OCI-LY7 (cell line): ENCODE data around the gene KREMEN1. TPM values are rescaled to one million over a fixed set of nuclear protein-coding genes. Genes with fewer than 3 reads are reported as not detected.
"Not testable (repeated sequence)": the region's sequence is repeated elsewhere in the genome, so short reads cannot be mapped to it uniquely, and the experiment has no call there.

Source experiments
- BruUV-seq: library from RNA; stranded (reverse); fragments of 400-500 nt; replicated peaks from 2 replicates; lab custom pipeline; 2021; lab: Mats Ljungman, UMichigan
- CTCF ChIA-PET: fragments of 300-600 bp; sonication (Branson Sonifier 250); formaldehyde crosslinking; loops from one replicate; lab custom pipeline; 2022; ENCODE audit warnings: antibody characterized with exemption; ENCODE audit not compliant: unreplicated experiment; lab: Charles Lee
- POLR2A ChIA-PET: fragments of 300-600 bp; sonication (Branson Sonifier 250); formaldehyde crosslinking; loops from one replicate; lab custom pipeline; 2022; ENCODE audit warnings: antibody characterized with exemption; lab: Charles Lee
- DNase-seq: peaks from one replicate; pipeline ENCODE4 v3.0.0-alpha.2; 2015; ENCODE audit warnings: low spot score
- H2AFZ ChIP-seq: fragments of 200-600 bp; sonication (generic), shearing (Covaris generic); 2 replicates; pipeline ENCODE4 v1.6.1; 2014; ENCODE audit warnings: mild to moderate bottlenecking, antibody characterized with exemption, low read length, moderate library complexity
- H3K27ac ChIP-seq: fragments of 200-600 bp; sonication (generic); 2 replicates; pipeline ENCODE4 v1.5.1; 2014; ENCODE audit warnings: mixed run types, low read depth, mild to moderate bottlenecking, moderate library complexity, low read length, inconsistent platforms; ENCODE audit not compliant: poor library complexity, severe bottlenecking
- H3K36me3 ChIP-seq: fragments of 200-600 bp; sonication (generic); 2 replicates; pipeline ENCODE4 v1.6.1; 2014; ENCODE audit warnings: mild to moderate bottlenecking, antibody characterized with exemption, low read length, moderate library complexity, mixed read lengths; ENCODE audit not compliant: insufficient read depth
- H3K4me1 ChIP-seq: fragments of 200-600 bp; sonication (generic); 2 replicates; pipeline ENCODE4 v1.5.1; 2014; ENCODE audit warnings: mild to moderate bottlenecking, low read length; ENCODE audit not compliant: insufficient read depth, poor library complexity, severe bottlenecking
- H3K4me2 ChIP-seq: fragments of 200-600 bp; sonication (generic); 2 replicates; pipeline ENCODE4 v1.6.1; 2014; ENCODE audit warnings: mild to moderate bottlenecking, low read length
- H3K4me3 ChIP-seq: fragments of 200-600 bp; sonication (generic); 2 replicates; pipeline ENCODE4 v1.5.1; 2014; ENCODE audit warnings: mild to moderate bottlenecking, low read depth, low read length; ENCODE audit not compliant: poor library complexity, severe bottlenecking
- H3K79me2 ChIP-seq: fragments of 200-600 bp; sonication (generic); 2 replicates; pipeline ENCODE4 v1.6.1; 2016; ENCODE audit warnings: low read depth, mild to moderate bottlenecking, low read length, moderate library complexity, mixed read lengths; ENCODE audit not compliant: insufficient read depth
- H3K9me2 ChIP-seq: fragments of 200-600 bp; sonication (generic); 2 replicates; pipeline ENCODE4 v1.6.1; 2016; ENCODE audit warnings: mild to moderate bottlenecking, low read length, mixed read lengths; ENCODE audit not compliant: insufficient read depth
- H3K9me3 ChIP-seq: fragments of 200-600 bp; sonication (generic); 2 replicates; pipeline ENCODE4 v1.6.1; 2014; ENCODE audit warnings: mild to moderate bottlenecking, mixed run types, low read length, mixed read lengths
- H4K20me1 ChIP-seq: fragments of 200-600 bp; sonication (generic); 2 replicates; pipeline ENCODE4 v1.6.1; 2014; ENCODE audit warnings: mild to moderate bottlenecking, antibody characterized with exemption, low read length, moderate library complexity, mixed read lengths; ENCODE audit not compliant: insufficient read depth
- EZH2phosphoT487 ChIP-seq: fragments of 200-600 bp; sonication (generic); IDR thresholded peaks from 2 replicates; pipeline ENCODE4 v1.6.1; 2018; ENCODE audit warnings: low read depth, borderline replicate concordance, mild to moderate bottlenecking, mixed run types, antibody characterized with exemption, low read length, moderate library complexity, mixed read lengths
- intact Hi-C: fragments of 100-400 bp; cut with micrococcal nuclease; formaldehyde crosslinking; loops from one replicate; pipeline ENCODE4 v1.10.0; 2022; ENCODE audit not compliant: unreplicated experiment
- total RNA-seq, 2 experiments: library from RNA; depleted of rRNA in 1 of 2; stranded (reverse); fragments of >200 nt in 1 of 2; shearing (Covaris generic) in 1 of 2; gene quantifications; 2 replicates each; pipeline ENCODE4 v1.2.3, GENCODE V29; 2014 to 2022
- TF ChIP-seq, protein P1 (sequence below): fragments of 200-600 bp; sonication (generic); conservative IDR thresholded peaks from 2 replicates; pipeline ENCODE4 v1.5.1; 2014; ENCODE audit warnings: mild to moderate bottlenecking, antibody characterized with exemption, low read length, moderate library complexity, mixed read lengths

Gene KREMEN1
- total RNA-seq, 2 experiments from 2014 or later, result not detected

DNA sequence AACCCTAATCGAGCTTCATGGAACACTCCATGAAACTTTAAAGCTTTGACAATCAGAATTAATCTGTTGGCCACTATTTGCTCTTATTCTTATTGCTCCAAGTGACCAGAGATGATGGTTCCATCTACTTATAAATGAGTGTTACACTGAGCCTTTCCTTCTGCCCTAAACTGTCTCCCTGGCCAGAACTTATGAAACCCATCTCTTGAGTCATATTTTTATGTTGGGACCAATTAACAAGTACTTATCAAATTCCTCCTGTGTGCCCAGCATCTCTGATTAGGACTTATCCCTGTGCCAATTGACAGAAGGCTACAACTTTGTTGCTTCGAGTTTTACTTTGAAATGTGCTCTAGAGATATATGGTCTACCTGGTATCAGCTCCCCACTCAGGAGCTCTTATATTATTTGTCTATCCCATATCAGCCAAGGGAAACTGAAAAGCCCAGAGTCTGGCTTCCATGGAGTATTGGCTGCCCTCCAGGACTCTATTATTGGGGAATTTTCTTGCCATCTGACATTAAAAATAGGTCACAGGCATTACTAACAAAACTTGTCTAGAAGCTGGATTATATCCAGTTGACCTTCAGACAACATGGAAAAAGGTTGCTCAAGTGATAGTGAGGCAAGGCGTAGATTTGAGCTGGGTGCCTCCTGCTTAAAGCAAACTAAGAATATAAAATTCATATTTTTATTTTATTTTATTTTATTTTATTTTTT is 8.8 kb downstream of the KREMEN1 start:
- TF ChIP-seq, protein P1, sequence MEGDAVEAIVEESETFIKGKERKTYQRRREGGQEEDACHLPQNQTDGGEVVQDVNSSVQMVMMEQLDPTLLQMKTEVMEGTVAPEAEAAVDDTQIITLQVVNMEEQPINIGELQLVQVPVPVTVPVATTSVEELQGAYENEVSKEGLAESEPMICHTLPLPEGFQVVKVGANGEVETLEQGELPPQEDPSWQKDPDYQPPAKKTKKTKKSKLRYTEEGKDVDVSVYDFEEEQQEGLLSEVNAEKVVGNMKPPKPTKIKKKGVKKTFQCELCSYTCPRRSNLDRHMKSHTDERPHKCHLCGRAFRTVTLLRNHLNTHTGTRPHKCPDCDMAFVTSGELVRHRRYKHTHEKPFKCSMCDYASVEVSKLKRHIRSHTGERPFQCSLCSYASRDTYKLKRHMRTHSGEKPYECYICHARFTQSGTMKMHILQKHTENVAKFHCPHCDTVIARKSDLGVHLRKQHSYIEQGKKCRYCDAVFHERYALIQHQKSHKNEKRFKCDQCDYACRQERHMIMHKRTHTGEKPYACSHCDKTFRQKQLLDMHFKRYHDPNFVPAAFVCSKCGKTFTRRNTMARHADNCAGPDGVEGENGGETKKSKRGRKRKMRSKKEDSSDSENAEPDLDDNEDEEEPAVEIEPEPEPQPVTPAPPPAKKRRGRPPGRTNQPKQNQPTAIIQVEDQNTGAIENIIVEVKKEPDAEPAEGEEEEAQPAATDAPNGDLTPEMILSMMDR, result no peak
- no peak for TF ChIP-seq EZH2phosphoT487
- H3K36me3 ChIP-seq, result no peaks in the 10 kb centered on the region
- no peaks in the 10 kb centered on the region for H3K79me2 ChIP-seq
- ChIA-PET CTCF (no interaction called here), POLR2A (interaction anchor here (0.9 kb wide), 1 partner anchor 91 kb away, joined by 3 read pairs; no protein-coding TSS in a partner anchor)
- intact Hi-C loops, result no loop called here
- no peaks in the 10 kb centered on the region for H3K9me3 ChIP-seq
- no peak overlapping the region for H3K4me3 ChIP-seq
- no TSS peak for BruUV-seq
- no peak overlapping the region for H2AFZ ChIP-seq
- DNase-seq, result no peak
- H4K20me1 ChIP-seq, result no peaks in the 10 kb centered on the region
- H3K4me2 ChIP-seq, result no peak overlapping the region
- H3K4me1 ChIP-seq, result no peaks in the 10 kb centered on the region
- H3K9me2 ChIP-seq, result no peaks in the 10 kb centered on the region
- no peak overlapping the region for H3K27ac ChIP-seq

DNA sequence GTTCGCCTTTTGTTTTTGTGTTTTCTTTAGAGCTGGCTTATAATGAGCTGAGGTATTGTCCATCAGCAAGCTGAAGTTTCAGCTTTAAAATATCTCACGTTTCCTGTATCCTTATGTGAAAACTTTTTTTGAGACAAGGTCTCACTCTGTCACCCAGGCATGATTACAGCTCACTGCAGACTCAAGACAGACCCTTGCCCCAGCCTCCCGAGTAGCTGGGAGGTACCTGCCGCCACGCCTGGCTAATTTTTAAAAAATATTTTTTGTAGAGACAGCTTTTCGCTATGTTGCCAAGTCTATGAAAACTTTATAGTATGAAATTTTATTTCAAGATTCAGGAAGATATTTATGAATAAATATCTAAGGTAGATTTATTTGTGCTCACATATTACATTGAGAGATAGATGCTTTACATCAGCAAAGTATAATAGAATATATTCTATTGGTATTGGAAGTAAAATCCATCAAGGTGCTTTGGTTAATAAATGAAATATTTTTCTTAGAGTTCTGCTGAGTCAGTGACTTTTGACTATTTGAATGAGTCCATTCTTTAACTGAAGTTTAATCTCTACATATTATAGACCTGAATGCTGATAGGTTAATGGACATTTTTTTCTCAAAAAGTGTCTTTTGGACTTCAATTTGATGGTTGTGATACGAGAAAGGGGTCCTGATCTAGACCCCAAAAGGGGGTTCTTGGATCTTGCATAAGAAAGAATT is 10.2 kb downstream of the KREMEN1 start:
- no peak overlapping the region for H3K4me2 ChIP-seq
- no TSS peak for BruUV-seq
- no peak overlapping the region for H2AFZ ChIP-seq
- H4K20me1 ChIP-seq, result no peaks in the 10 kb centered on the region
- H3K36me3 ChIP-seq, result no peaks in the 10 kb centered on the region
- H3K4me3 ChIP-seq, result no peak overlapping the region
- no peaks in the 10 kb centered on the region for H3K79me2 ChIP-seq
- H3K9me2 ChIP-seq, result no peaks in the 10 kb centered on the region
- H3K4me1 ChIP-seq, result no peaks in the 10 kb centered on the region
- intact Hi-C loops, result no loop called here
- H3K9me3 ChIP-seq, result no peaks in the 10 kb centered on the region
- CTCF ChIA-PET, result no interaction called here
- H3K27ac ChIP-seq, result no peak overlapping the region
- no peak for DNase-seq
- POLR2A ChIA-PET, result interaction anchor here (0.9 kb wide), 1 partner anchor 14 kb away, joined by 3 read pairs; no protein-coding TSS in a partner anchor
- no peak for TF ChIP-seq EZH2phosphoT487
- TF ChIP-seq, protein P1, result no peak

DNA sequence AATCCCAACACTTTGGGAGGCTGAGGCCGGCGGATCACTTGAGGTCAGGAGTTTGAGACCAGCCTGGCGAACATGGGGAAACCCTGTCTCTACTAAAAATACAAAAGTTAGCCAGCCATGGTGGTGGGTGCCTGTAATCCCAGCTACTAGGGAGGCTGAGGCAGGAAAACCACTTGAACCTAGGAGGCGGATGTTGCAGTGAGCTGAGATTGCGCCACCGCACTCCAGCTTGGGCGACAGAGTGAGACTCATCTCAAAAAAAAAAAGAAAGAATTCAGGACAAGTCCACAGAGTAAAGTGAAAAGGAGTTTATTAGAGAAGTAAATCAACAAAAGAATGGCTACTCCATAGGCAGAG is 10.7 kb downstream of the KREMEN1 start:
- H4K20me1 ChIP-seq, H3K4me2 ChIP-seq, BruUV-seq, H3K9me2 ChIP-seq, H3K27ac ChIP-seq, CTCF ChIA-PET, H3K4me1 ChIP-seq, H3K9me3 ChIP-seq, DNase-seq, POLR2A ChIA-PET, H3K36me3 ChIP-seq, H3K4me3 ChIP-seq, H2AFZ ChIP-seq, intact Hi-C loops, H3K79me2 ChIP-seq: not testable (repeated sequence)
